Activated CD8-positive, alpha-beta memory T cell treated with anti-CD3 and anti-CD28 coated beads, Interleukin-2, amount 10 ng/mL, durations not matched to agents 7 days and 5 days (primary cell): ENCODE measurements around the gene DNHD1. TPM values are rescaled to one million over a fixed set of nuclear protein-coding genes. Genes with fewer than 3 reads are reported as not detected.
"Not testable (repeated sequence)": the region's sequence is repeated elsewhere in the genome, so short reads cannot be mapped to it uniquely, and the experiment has no call there.

Experiments used
- ATAC-seq: fragments of 150-1000 bp; cut with Tn5 transposase; one replicate; pipeline ENCODE4 v1.10.0; 2021; ENCODE audit warnings: moderate library complexity
- CTCF ChIA-PET: fragments of 350-600 bp; sonication (Branson Sonifier 250); formaldehyde crosslinking; loops from one replicate; lab custom pipeline; 2021; ENCODE audit warnings: antibody characterized with exemption; lab: Charles Lee
- DNase-seq: peaks from one replicate; pipeline ENCODE4 v3.0.0-alpha.2; 2020
- H3K27ac Mint-ChIP-seq: one replicate; pipeline ENCODE4 v1.8.0; 2021; ENCODE audit warnings: mild to moderate bottlenecking, mixed read lengths
- H3K27me3 Mint-ChIP-seq: one replicate; pipeline ENCODE4 v1.8.0; 2021; ENCODE audit warnings: mixed read lengths
- H3K36me3 Mint-ChIP-seq: one replicate; pipeline ENCODE4 v1.8.0; 2021; ENCODE audit warnings: mild to moderate bottlenecking, mixed read lengths
- H3K4me1 Mint-ChIP-seq: one replicate; pipeline ENCODE4 v1.8.0; 2021; ENCODE audit warnings: mixed read lengths
- H3K4me3 Mint-ChIP-seq: one replicate; pipeline ENCODE4 v1.8.0; 2021; ENCODE audit warnings: mild to moderate bottlenecking, moderate library complexity, mixed read lengths
- H3K9me3 Mint-ChIP-seq: one replicate; pipeline ENCODE4 v1.8.0; 2022; ENCODE audit warnings: low read depth, mixed read lengths
- total RNA-seq, 2 experiments: library from RNA; stranded (reverse); gene quantifications; one replicate each; pipeline ENCODE4 v1.2.3, GENCODE V29; 2021

DNHD1 gene
- total RNA-seq, 2 experiments from 2014 or later: 17.4 to 25.3 TPM

DNA sequence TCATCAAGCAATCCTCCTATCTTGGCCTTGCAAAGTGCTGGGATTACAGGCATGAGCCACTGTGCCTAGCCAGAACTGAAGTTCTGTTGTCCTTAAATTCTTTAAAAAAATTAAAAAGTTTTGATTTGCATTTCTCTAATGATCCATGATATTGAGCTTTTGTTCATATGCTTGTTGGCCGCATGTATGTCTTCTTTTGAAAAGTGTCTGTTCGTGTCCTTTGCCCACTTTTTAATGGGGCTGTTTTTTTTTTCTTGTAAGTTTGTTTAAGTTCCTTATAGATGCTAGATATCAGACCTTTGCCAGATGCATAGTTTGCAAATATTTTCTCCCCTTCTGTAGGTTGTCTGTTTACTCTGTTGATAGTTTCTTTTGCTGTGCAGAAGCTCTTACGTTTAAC is 24.9 kb downstream of the DNHD1 start:
- not testable (repeated sequence) for DNase-seq, H3K4me3 Mint-ChIP-seq, H3K9me3 Mint-ChIP-seq, H3K27me3 Mint-ChIP-seq, H3K27ac Mint-ChIP-seq, ATAC-seq
- peaks cover 43% of the 10 kb centered on the region for H3K36me3 Mint-ChIP-seq
- peaks cover 19% of the 10 kb centered on the region for H3K4me1 Mint-ChIP-seq
- CTCF ChIA-PET: interaction anchor here (0.8 to 2.2 kb wide), 4 partner anchors 9 to 162 kb away, joined by 3 to 6 read pairs (median 5); partner anchors contain the start of gene MRPL17

DNA sequence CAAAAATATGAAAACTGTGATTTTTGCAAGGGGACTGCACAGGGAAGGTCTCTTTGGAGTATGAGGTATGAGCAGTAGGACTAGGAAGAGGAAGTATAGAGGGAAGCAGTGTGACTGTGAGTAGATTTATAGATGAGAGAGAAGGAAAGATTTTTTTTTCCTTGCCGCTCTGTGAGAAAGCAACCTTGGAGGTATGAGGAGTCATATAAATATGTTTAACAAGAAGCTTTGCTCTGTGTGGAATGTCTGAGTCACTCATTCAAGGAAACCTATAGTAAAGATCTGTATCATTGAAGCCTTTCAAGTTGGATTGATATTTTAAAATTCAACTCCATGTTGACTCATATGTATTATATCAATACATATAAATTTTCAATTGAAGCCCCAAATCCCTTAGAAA is 26.2 kb downstream of the DNHD1 start:
- ATAC-seq: no peak
- Mint-ChIP-seq H3K9me3 (no peaks in the 10 kb centered on the region), H3K4me1 (peaks cover 19% of the 10 kb centered on the region), H3K27ac (no peak overlapping the region), H3K27me3 (no peaks in the 10 kb centered on the region), H3K36me3 (peaks cover 46% of the 10 kb centered on the region), H3K4me3 (no peak overlapping the region)
- CTCF ChIA-PET: interaction anchor here (1.9 to 2.2 kb wide), 2 partner anchors 8 to 18 kb away, joined by 6 read pairs; no protein-coding TSS in a partner anchor
- DNase-seq: no peak

DNA sequence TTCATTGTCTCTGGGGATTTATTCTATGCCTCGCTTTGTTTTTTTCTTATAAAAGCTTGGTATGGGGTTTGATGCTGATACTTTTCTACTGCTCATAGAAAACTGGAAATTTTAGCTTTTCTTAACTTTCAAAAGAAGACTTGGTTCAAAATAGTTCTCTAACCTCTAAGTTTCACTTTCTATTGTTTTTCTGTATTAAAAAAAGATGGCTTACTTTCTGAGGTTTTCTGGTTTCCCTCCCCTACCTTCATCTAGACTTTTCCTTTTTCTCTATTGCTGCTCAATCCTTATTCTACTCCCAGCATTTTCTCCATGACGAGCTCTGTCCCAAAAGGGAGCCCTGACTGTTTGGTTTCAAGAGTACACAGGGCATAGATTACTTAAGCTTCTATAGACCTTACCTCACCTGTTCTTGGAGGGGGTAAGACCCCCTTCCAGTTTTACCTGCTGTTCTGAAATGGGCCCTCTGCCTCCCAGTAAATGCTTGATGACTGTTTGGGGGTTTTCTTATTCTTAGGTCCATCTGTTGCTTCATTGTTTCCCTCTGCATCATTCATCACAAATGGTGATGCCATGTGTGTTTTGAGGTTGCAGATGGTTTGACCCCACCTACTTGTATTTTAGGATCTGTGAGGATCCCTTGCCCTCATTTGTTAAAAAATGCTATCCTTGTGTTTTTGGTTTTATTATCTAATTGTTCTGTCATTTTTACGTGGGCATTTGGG is 29.5 kb downstream of the DNHD1 start:
- peak overlapping the region; percentile 78 for H3K27ac Mint-ChIP-seq
- ATAC-seq: peak; percentile 23
- H3K36me3 Mint-ChIP-seq: peaks cover 35% of the 10 kb centered on the region
- DNase-seq: no peak
- peak overlapping the region; percentile 41 for H3K4me3 Mint-ChIP-seq
- H3K27me3 Mint-ChIP-seq: no peaks in the 10 kb centered on the region
- no peaks in the 10 kb centered on the region for H3K9me3 Mint-ChIP-seq
- CTCF ChIA-PET: interaction anchor here (0.8 to 1.4 kb wide), 8 partner anchors 15 to 180 kb away, joined by 3 to 14 read pairs (median 4); partner anchors contain the start of gene MRPL17
- H3K4me1 Mint-ChIP-seq: peaks cover 19% of the 10 kb centered on the region

DNA sequence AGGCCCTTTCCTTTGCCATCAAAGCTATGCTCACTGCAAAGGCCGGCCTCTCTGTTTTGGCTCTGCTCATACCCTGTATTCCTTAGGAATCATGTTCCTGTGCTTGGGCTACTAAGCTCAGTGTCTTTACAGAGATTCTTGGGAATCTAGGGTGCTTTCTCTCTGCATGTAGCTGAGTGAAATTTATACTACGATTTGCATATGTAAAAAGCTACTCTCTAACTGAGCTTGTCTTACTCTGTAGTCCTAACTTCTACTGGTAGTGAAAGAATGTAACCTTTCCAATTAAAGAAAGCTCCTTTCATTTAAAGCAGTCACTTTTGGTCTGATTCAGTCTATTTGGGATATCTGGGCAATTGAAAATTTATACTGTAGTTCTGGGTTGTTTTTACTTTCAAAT is 32.2 kb downstream of the DNHD1 start:
- H3K27ac Mint-ChIP-seq: no peak overlapping the region
- CTCF ChIA-PET: interaction anchor here (0.8 to 3.3 kb wide), 5 partner anchors 9 to 176 kb away, joined by 3 to 11 read pairs (median 4); partner anchors contain the start of gene MRPL17

DNA sequence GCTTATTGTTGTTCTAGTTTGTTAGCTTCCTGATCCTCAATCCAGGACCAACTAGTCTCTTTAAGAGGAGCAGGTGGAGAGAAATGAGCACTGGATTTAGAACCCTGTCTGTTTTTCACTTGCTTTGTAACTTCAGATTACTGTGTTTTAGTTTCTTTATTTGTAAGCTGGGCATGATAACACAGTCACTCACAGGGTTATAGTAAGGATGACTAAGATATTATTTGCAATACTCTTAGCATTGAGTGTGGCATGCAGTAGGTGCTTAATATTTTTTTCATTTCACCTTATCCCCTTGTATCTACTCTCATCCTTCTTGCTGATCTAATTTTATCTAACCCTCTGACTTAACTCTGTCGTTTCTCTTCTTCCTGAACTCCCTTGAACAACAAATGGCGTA is 33.8 kb downstream of the DNHD1 start:
- CTCF ChIA-PET: interaction anchor here (0.8 to 3.6 kb wide), 40 partner anchors 8 to 238 kb away, joined by 3 to 35 read pairs (median 4); partner anchors contain the start of genes MRPL17 and TAF10
- DNase-seq (no peak), ATAC-seq (no peak)
- H3K27me3 Mint-ChIP-seq: no peaks in the 10 kb centered on the region
- H3K4me3 Mint-ChIP-seq: no peak overlapping the region
- H3K9me3 Mint-ChIP-seq: no peaks in the 10 kb centered on the region
- H3K27ac Mint-ChIP-seq: no peak overlapping the region
- peaks cover 17% of the 10 kb centered on the region for H3K36me3 Mint-ChIP-seq
- H3K4me1 Mint-ChIP-seq: peaks cover 12% of the 10 kb centered on the region

More for the DNA sequence above, 32.2 kb downstream of the DNHD1 start:
- DNase-seq (no peak), ATAC-seq (no peak)
- Mint-ChIP-seq H3K36me3 (peaks cover 27% of the 10 kb centered on the region), H3K4me1 (peaks cover 16% of the 10 kb centered on the region), H3K4me3 (no peak overlapping the region), H3K27me3 (no peaks in the 10 kb centered on the region), H3K9me3 (no peaks in the 10 kb centered on the region)

DNA sequence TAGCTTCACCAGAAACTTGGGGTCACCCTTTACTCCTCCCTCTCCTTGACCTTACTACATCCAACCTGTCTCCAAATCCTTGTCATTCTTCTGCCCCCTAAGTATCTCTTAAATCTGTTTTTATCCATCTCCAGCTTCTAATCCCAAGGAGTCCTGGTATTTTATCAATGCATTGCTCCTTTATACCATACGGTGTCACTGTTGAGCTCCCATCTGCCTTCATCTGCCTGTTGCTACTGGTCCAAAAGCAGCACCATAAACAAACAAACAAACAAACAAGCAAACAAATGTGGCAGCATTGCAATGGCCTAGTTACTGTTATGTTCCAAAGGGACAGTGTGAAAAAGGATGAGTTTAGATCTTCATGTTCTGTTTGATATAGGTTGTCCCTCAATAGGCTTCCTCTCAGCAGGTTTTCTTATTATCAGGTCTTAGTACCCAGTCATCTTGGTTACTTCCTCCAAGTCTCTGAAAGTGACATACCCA is 34.2 kb downstream of the DNHD1 start:
- DNase-seq (no peak), ATAC-seq (peak; percentile 84)
- H3K36me3 Mint-ChIP-seq: peaks cover 14% of the 10 kb centered on the region
- CTCF ChIA-PET: interaction anchor here (0.8 to 3.6 kb wide), 40 partner anchors 9 to 227 kb away, joined by 3 to 35 read pairs (median 4); partner anchors contain the start of genes MRPL17 and TAF10
- no peak overlapping the region for H3K27ac Mint-ChIP-seq
- H3K9me3 Mint-ChIP-seq: no peaks in the 10 kb centered on the region
- H3K4me1 Mint-ChIP-seq: peaks cover 7% of the 10 kb centered on the region
- H3K4me3 Mint-ChIP-seq: no peak overlapping the region
- H3K27me3 Mint-ChIP-seq: no peaks in the 10 kb centered on the region

DNA sequence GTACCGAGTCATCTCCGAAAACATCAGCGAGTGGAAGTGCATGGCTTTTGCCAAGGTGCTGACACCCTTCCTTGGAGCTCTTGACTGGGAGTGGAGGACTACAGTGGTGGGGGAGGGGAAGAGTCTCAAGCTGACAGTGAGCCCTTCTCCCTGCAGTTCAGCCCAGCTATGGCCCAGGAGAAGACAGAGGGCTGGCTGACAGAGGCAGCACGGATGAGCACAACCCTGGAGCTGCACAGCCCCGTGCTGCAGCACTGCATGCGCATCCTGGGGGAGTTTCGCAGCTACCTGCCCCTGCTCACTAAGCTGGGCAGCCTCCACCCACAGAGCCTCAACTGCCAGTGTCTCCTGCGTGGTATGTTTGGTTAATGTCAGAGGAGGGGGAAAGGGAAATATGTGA is 41.4 kb downstream of the DNHD1 start:
- CTCF ChIA-PET: no interaction called here
- no peak for ATAC-seq
- no peak overlapping the region for H3K27ac Mint-ChIP-seq

DNA sequence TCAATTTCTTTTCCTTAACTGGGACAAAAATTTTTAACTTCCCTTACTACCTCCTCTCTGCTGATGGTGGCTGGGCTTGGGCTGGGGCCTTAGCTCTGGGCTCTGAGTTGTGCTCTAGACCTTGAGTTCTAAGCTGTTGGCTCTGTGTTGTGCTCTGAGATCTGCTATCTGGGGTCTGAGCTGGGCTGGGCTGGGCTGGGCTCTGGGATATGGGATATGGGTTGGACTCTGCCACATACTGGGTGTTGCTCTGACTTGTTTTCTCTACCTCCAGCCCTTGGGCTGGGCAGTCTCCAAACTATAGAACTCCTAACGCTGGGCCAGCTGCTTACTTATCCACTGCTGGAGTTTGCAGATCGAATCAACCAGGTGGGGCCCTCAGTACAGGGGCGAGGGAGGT is 41.9 kb downstream of the DNHD1 start:
- ATAC-seq: no peak
- peaks cover 6% of the 10 kb centered on the region for H3K36me3 Mint-ChIP-seq

More for the DNA sequence above, 41.4 kb downstream of the DNHD1 start:
- H3K27me3 Mint-ChIP-seq: no peaks in the 10 kb centered on the region
- H3K4me3 Mint-ChIP-seq: no peak overlapping the region
- no peaks in the 10 kb centered on the region for H3K9me3 Mint-ChIP-seq
- peaks cover 6% of the 10 kb centered on the region for H3K36me3 Mint-ChIP-seq
- H3K4me1 Mint-ChIP-seq: peaks cover 10% of the 10 kb centered on the region
- no peak for DNase-seq

DNA sequence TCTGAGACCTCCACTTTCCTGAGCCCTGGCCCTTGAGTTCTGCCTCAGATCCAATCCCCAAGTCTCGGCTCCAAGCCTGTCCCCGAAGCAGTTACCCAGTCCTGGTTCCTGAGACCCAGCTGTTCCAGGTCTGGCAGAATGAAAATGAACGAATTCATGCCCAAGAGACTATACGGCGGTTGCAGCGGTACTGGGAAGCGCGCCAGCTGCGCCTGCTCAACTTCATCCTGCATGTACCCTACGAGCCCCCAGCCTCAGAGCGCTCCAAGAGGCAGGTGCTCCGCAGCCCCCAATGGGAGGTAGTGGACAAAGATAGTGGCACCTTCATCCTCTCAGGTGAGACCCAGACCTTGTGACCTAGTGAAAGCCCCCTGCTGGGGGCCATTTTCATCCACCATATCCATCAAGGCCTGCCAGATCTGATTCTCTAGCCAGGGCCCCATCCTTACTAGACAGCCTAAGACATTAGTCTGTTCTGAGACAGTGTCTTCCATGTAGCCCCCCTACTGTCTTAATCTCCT is 42.7 kb downstream of the DNHD1 start:
- Mint-ChIP-seq H3K27me3 (no peaks in the 10 kb centered on the region), H3K4me3 (no peak overlapping the region), H3K4me1 (peaks cover 10% of the 10 kb centered on the region), H3K9me3 (no peaks in the 10 kb centered on the region), H3K36me3 (peaks cover 6% of the 10 kb centered on the region), H3K27ac (no peak overlapping the region)
- ATAC-seq (no peak), DNase-seq (no peak)
- CTCF ChIA-PET: interaction anchor here (1.2 kb wide), 1 partner anchor 35 kb away, joined by 3 read pairs; no protein-coding TSS in a partner anchor

More for the DNA sequence above, 41.9 kb downstream of the DNHD1 start:
- CTCF ChIA-PET: no interaction called here
- Mint-ChIP-seq H3K4me3 (no peak overlapping the region), H3K9me3 (no peaks in the 10 kb centered on the region), H3K27ac (no peak overlapping the region), H3K27me3 (no peaks in the 10 kb centered on the region), H3K4me1 (peaks cover 10% of the 10 kb centered on the region)
- no peak for DNase-seq

DNA sequence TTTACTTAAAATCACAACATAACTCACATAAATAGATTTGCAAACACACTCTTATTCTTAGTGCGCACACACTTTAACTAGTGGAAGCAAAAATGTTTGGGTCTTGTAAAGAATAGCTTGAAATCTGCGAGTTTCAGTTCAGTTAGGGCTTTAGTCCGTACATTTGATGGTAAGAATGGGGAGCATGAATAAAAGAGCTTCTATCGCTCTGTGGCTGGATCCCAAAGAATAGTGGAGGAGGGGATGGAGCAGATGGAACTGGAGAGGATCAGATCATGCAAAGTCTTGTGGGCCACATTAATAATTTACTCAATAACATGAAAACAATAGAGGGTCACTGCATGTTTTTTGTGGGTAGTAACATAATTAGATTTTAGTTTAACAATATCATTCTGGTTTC is 44.3 kb downstream of the DNHD1 start:
- Mint-ChIP-seq H3K4me3 (no peak overlapping the region), H3K27ac (no peak overlapping the region), H3K9me3 (no peaks in the 10 kb centered on the region), H3K4me1 (peaks cover 10% of the 10 kb centered on the region), H3K36me3 (peaks cover 6% of the 10 kb centered on the region), H3K27me3 (no peaks in the 10 kb centered on the region)
- CTCF ChIA-PET: interaction anchor here (0.9 to 5.4 kb wide), 6 partner anchors 9 to 162 kb away, joined by 3 to 35 read pairs (median 3); partner anchors contain the start of gene MRPL17
- DNase-seq (no peak), ATAC-seq (no peak)

DNA sequence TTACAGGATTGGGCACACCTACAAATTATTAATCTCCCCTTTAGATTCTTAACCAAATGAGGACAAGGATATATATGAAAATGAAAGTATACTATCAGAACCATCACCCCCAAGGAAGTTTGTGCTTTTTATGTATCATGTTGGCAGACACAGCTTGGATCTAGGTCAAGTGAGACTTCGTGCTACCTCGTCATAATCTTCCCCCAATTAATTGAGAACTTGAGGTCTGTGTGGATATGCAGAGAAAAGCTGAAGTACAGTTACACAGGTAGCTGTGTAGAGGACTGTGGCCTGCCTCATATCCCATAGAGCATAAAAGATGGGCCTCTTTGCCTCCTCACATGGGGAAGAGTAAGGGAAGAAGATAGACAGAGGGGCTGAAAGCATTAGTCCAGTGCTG is 45.6 kb downstream of the DNHD1 start:
- Mint-ChIP-seq H3K4me3 (no peak overlapping the region), H3K36me3 (peaks cover 6% of the 10 kb centered on the region), H3K4me1 (peaks cover 10% of the 10 kb centered on the region), H3K9me3 (no peaks in the 10 kb centered on the region), H3K27ac (no peak overlapping the region), H3K27me3 (no peaks in the 10 kb centered on the region)
- CTCF ChIA-PET: interaction anchor here (1.1 to 5.4 kb wide), 5 partner anchors 10 to 164 kb away, joined by 3 to 35 read pairs (median 4); partner anchors contain the start of gene MRPL17
- DNase-seq: no peak
- peak; percentile 48 for ATAC-seq

DNA sequence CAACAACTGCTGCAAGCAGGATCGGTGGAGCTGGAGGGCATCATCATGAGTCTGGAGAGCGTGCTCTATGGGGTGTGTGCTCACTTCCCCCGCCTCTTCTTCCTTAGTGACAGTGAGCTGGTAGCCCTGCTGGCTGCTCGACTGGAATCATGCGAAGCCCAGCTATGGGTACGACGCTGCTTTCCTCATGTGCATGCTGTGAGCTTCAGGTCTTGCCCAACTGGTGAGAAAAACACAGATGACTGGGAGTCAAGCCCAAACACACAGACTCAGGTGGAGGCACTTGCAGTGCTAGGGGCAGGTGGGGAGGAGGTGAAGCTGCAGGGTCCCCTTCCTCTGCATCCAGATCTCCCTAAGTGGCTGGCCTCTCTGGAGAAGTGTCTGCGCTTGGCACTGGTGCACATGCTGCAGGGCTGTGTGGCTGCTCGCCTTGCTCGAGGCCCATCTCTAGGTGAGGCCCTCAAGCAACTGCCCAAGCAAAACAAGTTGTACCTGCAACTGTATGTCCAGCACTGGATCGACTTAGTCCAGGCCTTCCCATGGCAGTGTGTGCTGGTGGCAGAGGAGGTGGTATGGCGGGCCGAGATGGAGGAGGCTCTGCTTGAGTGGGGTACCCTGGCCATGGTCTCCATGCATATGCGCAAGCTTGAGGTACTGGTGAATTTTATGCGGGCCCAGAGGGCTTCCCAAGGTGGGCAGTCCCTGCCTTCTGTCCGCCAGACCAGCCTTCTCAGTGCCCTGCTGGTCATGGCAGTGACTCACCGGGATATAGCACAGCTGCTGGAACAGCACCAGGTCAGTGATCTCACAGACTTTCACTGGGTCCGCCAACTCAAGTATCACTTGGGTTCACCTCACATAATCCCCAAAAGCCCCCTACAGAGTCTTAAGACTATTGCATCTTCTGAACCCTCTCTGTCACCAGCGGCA is 48.1 kb downstream of the DNHD1 start:
- H3K27ac Mint-ChIP-seq: no peak overlapping the region
- H3K4me3 Mint-ChIP-seq: no peak overlapping the region
- H3K36me3 Mint-ChIP-seq: peaks cover 6% of the 10 kb centered on the region
- no peaks in the 10 kb centered on the region for H3K27me3 Mint-ChIP-seq
- CTCF ChIA-PET: interaction anchor here (0.9 to 5.4 kb wide), 2 partner anchors 13 to 141 kb away, joined by 3 to 35 read pairs; no protein-coding TSS in a partner anchor
- H3K4me1 Mint-ChIP-seq: peaks cover 10% of the 10 kb centered on the region
- no peak for DNase-seq
- ATAC-seq: no peak
- no peaks in the 10 kb centered on the region for H3K9me3 Mint-ChIP-seq
